OCI-LY1 (cell line): Measurements from ENCODE around the gene SLC25A46.
"Not testable (repeated sequence)": the region's sequence is repeated elsewhere in the genome, so short reads cannot be mapped to it uniquely, and the experiment has no call there.

Experiments
- H2AFZ ChIP-seq: fragments of 200-600 bp; sonication (generic), shearing (Covaris generic); 2 replicates; pipeline ENCODE4 v1.6.0; 2014; ENCODE audit warnings: antibody characterized with exemption, mild to moderate bottlenecking, low read length
- H3F3A ChIP-seq: fragments of 200-600 bp; sonication (generic), shearing (Covaris generic); 2 replicates; pipeline ENCODE4 v1.6.0; 2014; ENCODE audit warnings: mild to moderate bottlenecking, antibody characterized with exemption, low read length, moderate library complexity; ENCODE audit not compliant: insufficient read depth
- H3K27ac ChIP-seq: fragments of 200-600 bp; sonication (generic); 2 replicates; pipeline ENCODE4 v1.5.1; 2014; ENCODE audit warnings: low read length, mixed run types, mild to moderate bottlenecking, low read depth; ENCODE audit not compliant: poor library complexity, severe bottlenecking
- H3K27me3 ChIP-seq: fragments of 200-600 bp; sonication (generic); 2 replicates; pipeline ENCODE4 v1.6.0; 2014; ENCODE audit warnings: antibody characterized with exemption, mild to moderate bottlenecking, low read length, moderate library complexity; ENCODE audit not compliant: insufficient read depth
- H3K36me3 ChIP-seq: fragments of 200-600 bp; sonication (generic); 2 replicates; pipeline ENCODE4 v1.6.1; 2014; ENCODE audit warnings: mild to moderate bottlenecking, antibody characterized with exemption, low read length, moderate library complexity, mixed read lengths; ENCODE audit not compliant: insufficient read depth
- H3K4me1 ChIP-seq: fragments of 200-600 bp; sonication (generic); 2 replicates; pipeline ENCODE4 v1.5.1; 2014; ENCODE audit warnings: mild to moderate bottlenecking, low read length, moderate library complexity; ENCODE audit not compliant: insufficient read depth, severe bottlenecking
- H3K4me2 ChIP-seq: fragments of 200-600 bp; sonication (generic), shearing (Covaris generic); 2 replicates; pipeline ENCODE4 v1.6.1; 2014; ENCODE audit warnings: low read length
- H3K4me3 ChIP-seq: fragments of 200-600 bp; sonication (generic); 2 replicates; pipeline ENCODE4 v1.5.1; 2014; ENCODE audit warnings: low read length, low read depth, mild to moderate bottlenecking, mixed read lengths; ENCODE audit not compliant: poor library complexity, severe bottlenecking
- H3K79me2 ChIP-seq: fragments of 200-600 bp; shearing (Covaris generic); 2 replicates; pipeline ENCODE4 v1.6.1; 2016; ENCODE audit warnings: mixed run types, low read length, mixed read lengths; ENCODE audit not compliant: insufficient read depth
- H3K9ac ChIP-seq: fragments of 200-600 bp; sonication (generic), shearing (Covaris generic); 2 replicates; pipeline ENCODE4 v1.6.1; 2014; ENCODE audit warnings: mild to moderate bottlenecking, low read length, mixed read lengths
- H3K9me2 ChIP-seq: fragments of 200-600 bp; sonication (generic), shearing (Covaris generic); 2 replicates; pipeline ENCODE4 v1.6.1; 2014; ENCODE audit warnings: low read depth, mild to moderate bottlenecking, low read length, mixed read lengths
- H3K9me3 ChIP-seq: fragments of 200-600 bp; shearing (Covaris generic); 2 replicates; pipeline ENCODE4 v1.6.1; 2014; ENCODE audit warnings: low read length, mixed read lengths
- H4K20me1 ChIP-seq: fragments of 200-600 bp; sonication (generic), shearing (Covaris generic); 2 replicates; pipeline ENCODE4 v1.6.0; 2016; ENCODE audit warnings: mild to moderate bottlenecking, low read length; ENCODE audit not compliant: insufficient read depth
- EZH2 ChIP-seq: fragments of 200-600 bp; sonication (generic), shearing (Covaris generic); IDR thresholded peaks from 2 replicates; pipeline ENCODE4 v1.8.0; 2017; ENCODE audit warnings: borderline replicate concordance, mixed run types, mild to moderate bottlenecking, antibody characterized with exemption, low read length, moderate library complexity, mixed read lengths
- TF ChIP-seq, protein P1 (sequence below): fragments of 200-600 bp; sonication (generic), shearing (Covaris generic); IDR thresholded peaks from 2 replicates; pipeline ENCODE4 v1.5.1; 2017; ENCODE audit warnings: mild to moderate bottlenecking, antibody characterized with exemption, low read length, moderate library complexity, mixed read lengths

The SLC25A46 gene

DNA sequence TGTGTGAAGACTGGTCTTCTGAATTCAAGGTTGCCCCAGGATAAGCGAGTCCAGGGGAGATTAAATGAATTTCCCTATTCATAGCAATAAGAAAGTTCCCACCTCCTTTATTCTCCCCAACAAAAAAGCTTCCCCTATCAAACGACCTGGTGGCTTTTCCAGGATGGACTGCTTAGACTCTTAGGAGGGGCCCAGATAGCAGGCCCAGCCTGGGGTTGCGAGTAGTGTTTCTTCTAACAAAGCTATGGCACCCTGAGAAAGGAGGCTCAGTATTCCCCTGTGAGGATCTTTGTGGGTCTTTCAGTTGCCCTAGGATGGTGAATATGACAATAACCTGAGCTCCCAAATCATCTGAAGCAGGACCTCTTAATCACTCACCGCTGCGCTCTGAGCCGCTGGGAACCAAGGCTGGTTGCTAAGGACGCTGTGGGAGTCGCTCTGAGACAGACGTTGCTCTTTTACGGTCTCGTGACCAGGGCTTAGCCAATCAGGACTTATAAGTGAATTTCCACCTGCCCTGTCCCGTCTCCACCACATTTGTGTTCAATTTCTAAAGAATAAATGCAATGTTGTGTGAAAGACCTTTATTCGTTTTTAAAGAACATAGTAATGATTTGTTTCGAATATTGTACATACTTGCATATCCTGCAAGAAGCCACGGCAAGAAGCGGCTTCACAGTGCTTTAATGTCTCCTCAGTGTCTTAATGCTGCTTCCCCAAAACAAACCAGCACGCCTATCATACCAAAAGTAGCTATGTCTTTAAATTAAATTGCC lies 12.4 kb upstream of the SLC25A46 start, which contains the start of gene TMEM232:
Gene TMEM232, minus strand, starts transcription at position 423 of the 776 bp plus-strand sequence. CDS start 59,319 bp downstream, outside the sequence.
- no peak for TF ChIP-seq EZH2
- TF ChIP-seq, protein P1, sequence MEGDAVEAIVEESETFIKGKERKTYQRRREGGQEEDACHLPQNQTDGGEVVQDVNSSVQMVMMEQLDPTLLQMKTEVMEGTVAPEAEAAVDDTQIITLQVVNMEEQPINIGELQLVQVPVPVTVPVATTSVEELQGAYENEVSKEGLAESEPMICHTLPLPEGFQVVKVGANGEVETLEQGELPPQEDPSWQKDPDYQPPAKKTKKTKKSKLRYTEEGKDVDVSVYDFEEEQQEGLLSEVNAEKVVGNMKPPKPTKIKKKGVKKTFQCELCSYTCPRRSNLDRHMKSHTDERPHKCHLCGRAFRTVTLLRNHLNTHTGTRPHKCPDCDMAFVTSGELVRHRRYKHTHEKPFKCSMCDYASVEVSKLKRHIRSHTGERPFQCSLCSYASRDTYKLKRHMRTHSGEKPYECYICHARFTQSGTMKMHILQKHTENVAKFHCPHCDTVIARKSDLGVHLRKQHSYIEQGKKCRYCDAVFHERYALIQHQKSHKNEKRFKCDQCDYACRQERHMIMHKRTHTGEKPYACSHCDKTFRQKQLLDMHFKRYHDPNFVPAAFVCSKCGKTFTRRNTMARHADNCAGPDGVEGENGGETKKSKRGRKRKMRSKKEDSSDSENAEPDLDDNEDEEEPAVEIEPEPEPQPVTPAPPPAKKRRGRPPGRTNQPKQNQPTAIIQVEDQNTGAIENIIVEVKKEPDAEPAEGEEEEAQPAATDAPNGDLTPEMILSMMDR: no peak

GRCh38 chr5:110727025-110727314 lies 11.8 kb upstream of the SLC25A46 start:
- H3K4me1 ChIP-seq: peaks cover 21% of the 10 kb centered on the region
- H3K27me3 ChIP-seq: no peaks in the 10 kb centered on the region
- peak overlapping the region; percentile 76 for H2AFZ ChIP-seq
- H3K9ac ChIP-seq: peak overlapping the region; percentile 57
- H3K4me3 ChIP-seq: peak overlapping the region; percentile 62
- H3F3A ChIP-seq: no peaks in the 10 kb centered on the region; the same call in 1 of the 2 replicates
- H3K79me2 ChIP-seq: no peaks in the 10 kb centered on the region
- no peaks in the 10 kb centered on the region for H3K36me3 ChIP-seq
- TF ChIP-seq EZH2: no peak
- TF ChIP-seq, protein P1: peak; percentile 33; the same call in 1 of the 2 replicates
- H4K20me1 ChIP-seq: no peaks in the 10 kb centered on the region
- H3K9me2 ChIP-seq: no peaks in the 10 kb centered on the region
- H3K27ac ChIP-seq: peak overlapping the region; percentile 55
- peak overlapping the region; percentile 79 for H3K4me2 ChIP-seq
- no peaks in the 10 kb centered on the region for H3K9me3 ChIP-seq

More for the DNA sequence above, 12.4 kb upstream of the SLC25A46 start, which contains the start of gene TMEM232:
- Histone ChIP-seq H2AFZ (peak within 1 kb of the TSS; percentile 76), H3K36me3 (no peaks in the 10 kb centered on the region), H3F3A (no peaks in the 10 kb centered on the region; the same call in 1 of the 2 replicates), H3K4me1 (peaks cover 21% of the 10 kb centered on the region), H4K20me1 (no peaks in the 10 kb centered on the region), H3K4me2 (peak within 1 kb of the TSS; percentile 79), H3K79me2 (no peaks in the 10 kb centered on the region), H3K9me3 (no peaks in the 10 kb centered on the region), H3K4me3 (peak within 1 kb of the TSS; percentile 62), H3K27ac (peak within 1 kb of the TSS; percentile 55), H3K27me3 (no peaks in the 10 kb centered on the region), H3K9ac (peak within 1 kb of the TSS; percentile 57), H3K9me2 (no peaks in the 10 kb centered on the region)

DNA sequence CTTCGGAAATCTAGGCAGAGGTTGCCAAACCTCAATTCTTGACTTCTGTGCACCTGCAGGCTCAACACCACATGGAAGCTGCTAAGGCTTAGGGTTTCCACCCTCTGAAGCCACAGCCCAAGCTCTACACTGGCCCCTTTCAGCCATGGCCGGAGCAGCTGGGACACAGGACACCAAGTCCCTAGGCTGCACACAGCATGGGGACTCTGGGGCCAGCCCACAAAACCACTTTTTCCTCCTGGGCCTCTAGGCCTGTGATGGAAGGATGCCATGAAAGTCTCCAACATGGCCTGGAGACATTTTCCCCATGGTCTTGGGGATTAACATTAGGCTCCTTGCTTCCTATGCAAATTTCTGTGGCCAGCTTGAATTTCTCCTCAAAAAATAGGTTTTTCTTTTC lies 7.3 kb upstream of the SLC25A46 start:
- peaks cover 15% of the 10 kb centered on the region for H3K4me1 ChIP-seq
- H3K27me3 ChIP-seq, H3K9me3 ChIP-seq, H3K79me2 ChIP-seq, H3K4me2 ChIP-seq, H3F3A ChIP-seq, H3K4me3 ChIP-seq, H2AFZ ChIP-seq, H3K9ac ChIP-seq, H3K9me2 ChIP-seq, H3K36me3 ChIP-seq, H3K27ac ChIP-seq, H4K20me1 ChIP-seq: not testable (repeated sequence)

GRCh38 chr5:110734101-110734500 lies 4.7 kb upstream of the SLC25A46 start:
- Histone ChIP-seq H3K4me1 (peaks cover 27% of the 10 kb centered on the region), H3K9me2 (no peaks in the 10 kb centered on the region), H3K9me3 (no peaks in the 10 kb centered on the region), H3K36me3 (no peaks in the 10 kb centered on the region), H4K20me1 (no peaks in the 10 kb centered on the region), H3K79me2 (no peaks in the 10 kb centered on the region), H3K27ac (no peak overlapping the region), H3K9ac (no peak overlapping the region), H3F3A (no peaks in the 10 kb centered on the region), H3K27me3 (no peaks in the 10 kb centered on the region), H3K4me2 (no peak overlapping the region), H2AFZ (no peak overlapping the region), H3K4me3 (no peak overlapping the region)
- TF ChIP-seq EZH2: no peak
